DND-41 (cell line): Measurements from ENCODE around the gene TP73.

ENCODE experiments used
- EZH2 ChIP-seq: IDR thresholded peaks from 3 replicates; pipeline ENCODE4 v1.6.1; 2012; ENCODE audit warnings: borderline replicate concordance, low read depth, mild to moderate bottlenecking, moderate library complexity, low read length, inconsistent platforms; ENCODE audit not compliant: severe bottlenecking
- TF ChIP-seq, protein P1 (sequence below): IDR thresholded peaks from 2 replicates; pipeline ENCODE4 v1.5.1; 2012; ENCODE audit warnings: borderline replicate concordance, low read length, moderate library complexity, mild to moderate bottlenecking; ENCODE audit not compliant: poor library complexity, severe bottlenecking; ENCODE audit errors: extremely low read depth

DNA sequence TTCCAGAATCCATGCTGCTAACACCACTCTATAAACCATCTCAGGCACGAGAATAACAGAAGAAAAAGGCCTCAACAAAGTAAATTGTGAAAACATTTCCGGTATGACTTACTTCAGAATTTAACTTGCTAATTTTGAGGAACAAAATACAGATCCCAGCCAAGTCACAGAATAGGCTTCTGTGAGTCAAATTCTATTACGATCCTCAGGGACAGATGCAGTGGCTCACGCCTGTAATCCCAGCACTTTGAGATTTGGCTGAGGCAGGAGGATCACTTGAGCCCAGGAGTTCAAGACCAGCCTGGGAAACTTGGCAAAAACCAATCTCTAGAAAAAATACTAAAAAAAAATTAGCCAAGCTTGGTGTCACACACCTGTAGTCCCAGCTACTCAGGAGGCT, 91.1 kb downstream of the TP73 start:
- TF ChIP-seq, protein P1, sequence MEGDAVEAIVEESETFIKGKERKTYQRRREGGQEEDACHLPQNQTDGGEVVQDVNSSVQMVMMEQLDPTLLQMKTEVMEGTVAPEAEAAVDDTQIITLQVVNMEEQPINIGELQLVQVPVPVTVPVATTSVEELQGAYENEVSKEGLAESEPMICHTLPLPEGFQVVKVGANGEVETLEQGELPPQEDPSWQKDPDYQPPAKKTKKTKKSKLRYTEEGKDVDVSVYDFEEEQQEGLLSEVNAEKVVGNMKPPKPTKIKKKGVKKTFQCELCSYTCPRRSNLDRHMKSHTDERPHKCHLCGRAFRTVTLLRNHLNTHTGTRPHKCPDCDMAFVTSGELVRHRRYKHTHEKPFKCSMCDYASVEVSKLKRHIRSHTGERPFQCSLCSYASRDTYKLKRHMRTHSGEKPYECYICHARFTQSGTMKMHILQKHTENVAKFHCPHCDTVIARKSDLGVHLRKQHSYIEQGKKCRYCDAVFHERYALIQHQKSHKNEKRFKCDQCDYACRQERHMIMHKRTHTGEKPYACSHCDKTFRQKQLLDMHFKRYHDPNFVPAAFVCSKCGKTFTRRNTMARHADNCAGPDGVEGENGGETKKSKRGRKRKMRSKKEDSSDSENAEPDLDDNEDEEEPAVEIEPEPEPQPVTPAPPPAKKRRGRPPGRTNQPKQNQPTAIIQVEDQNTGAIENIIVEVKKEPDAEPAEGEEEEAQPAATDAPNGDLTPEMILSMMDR = no peak
- TF ChIP-seq EZH2 = no peak
